ENCODE data around the gene APLP2.

The APLP2 gene

GRCh38 chr11:130114726-130115125, 45.0 kb downstream of the APLP2 start:
- DNase-seq, result no peak

GRCh38 chr11:130115218-130115617, 45.5 kb downstream of the APLP2 start:
- no peak for DNase-seq

GRCh38 chr11:130118165-130118564, 48.5 kb downstream of the APLP2 start:
- no peak for DNase-seq

GRCh38 chr11:130118636-130119387, 49.1 kb downstream of the APLP2 start:
- DNase-seq, result no peak

GRCh38 chr11:130120045-130120444, 50.4 kb downstream of the APLP2 start:
- no peak for DNase-seq

GRCh38 chr11:130121445-130121978, 51.8 kb downstream of the APLP2 start:
- DNase-seq, result no peak

- DNase-seq, result no peak
Observed at GRCh38 chr11:130122141-130122575, 52.5 kb downstream of the APLP2 start.

- DNase-seq, result no peak
Observed at GRCh38 chr11:130123414-130124040, 53.8 kb downstream of the APLP2 start.

GRCh38 chr11:130124096-130124495, 54.4 kb downstream of the APLP2 start:
- no peak for DNase-seq

GRCh38 chr11:130125638-130126037, 55.9 kb downstream of the APLP2 start:
- no peak for DNase-seq

- no peak for DNase-seq
Observed at GRCh38 chr11:130126516-130126915, 56.8 kb downstream of the APLP2 start.

GRCh38 chr11:130127509-130127908, 57.8 kb downstream of the APLP2 start:
- DNase-seq, result no peak

GRCh38 chr11:130128626-130129025, 58.9 kb downstream of the APLP2 start:
- no peak for DNase-seq

GRCh38 chr11:130129922-130130321, 60.2 kb downstream of the APLP2 start:
- DNase-seq, result no peak

- DNase-seq, result peak; percentile 37
Observed at GRCh38 chr11:130131961-130132850, 62.5 kb downstream of the APLP2 start.

- DNase-seq, result no peak
Observed at GRCh38 chr11:130133716-130134115, 64.0 kb downstream of the APLP2 start.

GRCh38 chr11:130136107-130136506, 66.4 kb downstream of the APLP2 start:
- no peak for DNase-seq

GRCh38 chr11:130137999-130138398, 68.3 kb downstream of the APLP2 start:
- DNase-seq, result no peak

GRCh38 chr11:130139401-130139800, 69.7 kb downstream of the APLP2 start:
- DNase-seq, result no peak

GRCh38 chr11:130141561-130142341, 72.1 kb downstream of the APLP2 start:
- DNase-seq, result no peak

GRCh38 chr11:130144141-130144540, 74.4 kb downstream of the APLP2 start:
- peak; percentile 26 for DNase-seq

- DNase-seq, result peak; percentile 12
Observed at GRCh38 chr11:130144861-130145281, 75.2 kb downstream of the APLP2 start.
